DMS114 treated with DMSO at 0.1 percent for 48 hours (cell line): ENCODE measurements around the gene HNF1A.
A peak's percentile ranks its signal among the peaks of the same experiment; 100 is the strongest.
"Not testable (repeated sequence)": the region's sequence is repeated elsewhere in the genome, so short reads cannot be mapped to it uniquely, and the experiment has no call there.

ENCODE experiments used
- DNase-seq: peaks from one replicate; lab custom pipeline; 2025; ENCODE audit not compliant: unreplicated experiment; lab: John Stamatoyannopoulos, UW

HNF1A gene, protein sequence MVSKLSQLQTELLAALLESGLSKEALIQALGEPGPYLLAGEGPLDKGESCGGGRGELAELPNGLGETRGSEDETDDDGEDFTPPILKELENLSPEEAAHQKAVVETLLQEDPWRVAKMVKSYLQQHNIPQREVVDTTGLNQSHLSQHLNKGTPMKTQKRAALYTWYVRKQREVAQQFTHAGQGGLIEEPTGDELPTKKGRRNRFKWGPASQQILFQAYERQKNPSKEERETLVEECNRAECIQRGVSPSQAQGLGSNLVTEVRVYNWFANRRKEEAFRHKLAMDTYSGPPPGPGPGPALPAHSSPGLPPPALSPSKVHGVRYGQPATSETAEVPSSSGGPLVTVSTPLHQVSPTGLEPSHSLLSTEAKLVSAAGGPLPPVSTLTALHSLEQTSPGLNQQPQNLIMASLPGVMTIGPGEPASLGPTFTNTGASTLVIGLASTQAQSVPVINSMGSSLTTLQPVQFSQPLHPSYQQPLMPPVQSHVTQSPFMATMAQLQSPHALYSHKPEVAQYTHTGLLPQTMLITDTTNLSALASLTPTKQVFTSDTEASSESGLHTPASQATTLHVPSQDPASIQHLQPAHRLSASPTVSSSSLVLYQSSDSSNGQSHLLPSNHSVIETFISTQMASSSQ

GRCh38 chr12:120978296-120979219, at the start of gene HNF1A:
HNF1A (plus strand) TSS chr12:120978543; CDS start chr12:120978769, 226 bp downstream.
- no peak for DNase-seq

DNA sequence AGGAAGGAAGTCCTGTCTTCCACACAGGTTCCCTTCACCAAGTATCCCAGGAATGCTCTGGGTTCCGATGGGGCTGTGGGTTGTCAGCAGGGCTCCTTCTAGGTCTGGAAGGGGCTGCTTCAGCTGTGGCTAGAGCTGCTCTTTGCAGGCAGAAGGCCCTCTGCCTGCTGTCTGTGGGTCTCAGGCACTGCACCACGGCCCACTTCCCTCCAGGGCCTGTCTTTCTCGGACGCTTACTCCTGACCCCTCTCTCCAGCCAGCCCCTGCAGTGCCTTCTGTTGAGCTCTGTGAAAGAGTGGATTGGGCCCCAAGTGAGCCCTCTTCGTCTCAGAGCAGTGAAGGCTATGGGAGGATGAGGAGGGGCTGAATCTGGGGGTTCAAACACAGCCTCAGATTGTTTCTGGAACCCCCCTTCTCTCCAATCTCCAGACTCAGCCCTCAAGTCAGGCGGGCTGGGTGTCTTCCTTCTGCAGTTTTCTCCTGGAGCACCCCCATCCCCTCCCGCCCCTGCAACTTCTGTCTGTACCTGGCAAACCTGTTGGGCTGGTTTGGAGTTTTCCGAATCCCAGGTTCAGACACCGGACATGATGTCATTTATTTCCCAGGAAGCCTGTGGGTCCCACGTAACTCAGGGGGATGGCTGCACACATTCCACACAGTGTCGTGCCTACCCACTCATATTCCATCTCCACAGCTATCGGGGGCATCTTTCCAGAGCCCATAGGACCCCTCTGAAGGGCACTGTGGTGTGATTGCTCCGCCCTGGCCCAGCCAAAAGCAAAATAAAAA, 49.3 kb upstream of the HNF1A start:
- no peak for DNase-seq

GRCh38 chr12:120930032-120930431, 48.3 kb upstream of the HNF1A start:
- no peak for DNase-seq

GRCh38 chr12:120932058-120932457, 46.3 kb upstream of the HNF1A start:
- no peak for DNase-seq

DNA sequence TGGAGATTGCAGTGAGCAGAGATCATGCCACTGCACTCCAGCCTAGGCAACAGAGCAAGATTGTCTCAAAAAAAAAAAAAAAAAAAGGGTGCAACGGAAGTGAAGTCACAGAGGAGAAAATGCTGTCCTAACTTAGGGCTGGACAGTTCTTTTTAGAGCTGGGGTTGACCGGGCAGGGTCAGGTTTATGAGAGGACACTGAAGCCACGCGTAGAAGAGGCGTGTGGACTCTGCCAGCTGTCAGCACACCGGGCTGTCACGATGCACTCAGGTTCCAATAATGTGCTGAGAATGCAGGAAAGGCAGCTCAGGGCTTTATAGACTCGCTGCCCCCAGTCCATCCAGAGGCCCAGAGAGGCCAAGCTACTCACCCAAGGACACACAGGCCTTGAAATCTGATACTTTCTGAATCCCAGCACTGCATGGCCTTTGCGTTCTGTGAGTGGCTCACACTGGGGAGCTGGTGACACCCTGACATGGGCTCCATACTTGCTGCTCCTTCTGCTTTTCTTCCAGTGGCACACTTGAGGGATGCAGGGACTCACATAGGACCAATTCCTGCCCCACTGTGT, 45.3 kb upstream of the HNF1A start:
- DNase-seq: no peak

- DNase-seq: no peak
Observed at GRCh38 chr12:120933786-120934185, 44.6 kb upstream of the HNF1A start.

DNA sequence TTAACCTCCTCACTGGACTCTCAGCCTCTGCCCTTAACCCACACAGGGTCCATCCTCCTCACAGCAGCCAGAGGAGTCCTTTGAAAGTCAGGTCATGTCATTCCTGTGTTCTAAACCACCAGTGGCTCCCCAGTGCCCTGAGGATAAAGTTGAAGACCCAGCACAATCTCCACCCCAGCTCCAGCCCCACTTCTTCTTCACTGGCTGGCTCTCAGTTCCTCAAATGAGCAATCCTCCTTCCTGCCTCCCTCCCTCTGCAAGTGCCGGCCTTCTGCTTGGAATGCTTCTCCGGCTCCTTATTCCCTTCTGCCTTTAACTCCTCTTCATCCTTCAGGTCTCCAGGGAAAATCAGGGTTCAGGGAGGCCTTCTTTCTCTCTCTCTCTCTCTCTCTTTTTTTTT, 42.1 kb upstream of the HNF1A start:
- DNase-seq: no peak

GRCh38 chr12:120938496-120938895, 39.8 kb upstream of the HNF1A start:
- DNase-seq: no peak

GRCh38 chr12:120939523-120939922, 38.8 kb upstream of the HNF1A start:
- no peak for DNase-seq

GRCh38 chr12:120940006-120940405, 38.3 kb upstream of the HNF1A start:
- DNase-seq: no peak

DNA sequence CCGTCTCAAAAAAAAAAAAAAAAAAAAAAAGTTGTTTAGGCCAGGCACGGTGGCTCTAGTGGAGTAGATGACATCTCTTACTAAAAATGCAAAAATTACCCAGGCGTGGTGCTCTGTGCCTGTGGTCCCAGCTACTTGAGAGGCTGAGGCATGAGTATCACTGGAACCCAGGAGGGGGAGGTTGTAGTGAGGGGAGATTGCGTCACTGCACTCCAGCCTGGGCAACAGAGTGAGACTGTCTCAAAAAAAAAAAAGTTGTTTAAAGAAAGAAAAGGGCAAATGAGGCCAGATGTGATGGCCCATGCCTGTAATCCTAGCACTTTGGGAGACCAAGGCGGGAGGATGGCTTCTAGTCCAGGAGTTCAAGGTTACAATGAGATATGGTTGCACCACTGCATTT, 37.5 kb upstream of the HNF1A start:
- DNase-seq: no peak

GRCh38 chr12:120941412-120941811, 36.9 kb upstream of the HNF1A start:
- no peak for DNase-seq

GRCh38 chr12:120941846-120942405, 36.4 kb upstream of the HNF1A start:
- DNase-seq: no peak

DNA sequence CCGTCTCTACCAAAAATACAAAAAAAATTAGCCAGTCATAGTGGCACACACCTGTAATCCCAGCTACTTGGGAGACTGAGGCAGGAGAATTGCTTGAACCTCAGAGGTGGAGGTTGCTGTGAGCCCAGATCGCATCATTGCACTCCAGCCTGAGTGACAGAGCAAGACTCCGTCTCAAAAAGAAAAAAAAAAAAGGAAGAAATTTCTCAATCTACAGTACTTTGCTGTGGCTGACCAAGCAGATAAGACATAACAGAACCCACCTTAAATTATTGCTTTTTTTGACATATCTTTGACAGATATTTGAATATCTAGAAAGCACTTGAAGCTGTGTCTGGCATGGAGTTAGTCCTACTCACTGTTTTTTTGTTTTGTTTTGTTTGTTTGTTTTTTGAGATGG, 34.9 kb upstream of the HNF1A start:
- no peak for DNase-seq

DNA sequence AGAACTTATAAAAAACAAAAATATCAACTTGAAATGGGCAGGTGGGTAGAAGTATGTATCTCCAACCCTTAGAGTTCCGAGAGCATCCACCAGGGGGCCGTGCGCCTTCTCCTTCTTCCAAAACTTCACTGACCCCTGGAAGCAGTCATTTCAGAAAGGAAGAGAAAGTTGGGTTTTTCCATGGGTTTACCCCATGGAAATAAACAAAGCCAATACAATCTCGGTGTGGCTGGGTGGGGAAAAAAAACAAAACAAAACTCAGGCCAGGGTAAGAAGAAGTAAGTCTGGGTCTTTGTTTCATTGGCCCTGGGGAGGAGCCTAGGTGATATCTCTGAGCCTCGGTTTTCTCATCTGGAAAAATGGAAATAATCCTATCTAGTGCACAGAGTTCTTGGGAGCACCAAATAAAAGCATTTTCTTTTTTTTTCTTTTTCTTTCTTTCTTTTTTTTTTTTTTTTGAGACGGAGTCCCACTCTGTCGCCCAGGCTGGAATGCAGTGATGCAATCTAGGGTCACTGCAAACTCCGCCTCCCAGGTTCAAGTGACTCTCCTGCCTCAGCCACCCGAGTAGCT, 33.6 kb upstream of the HNF1A start:
- DNase-seq: peak; percentile 45

DNA sequence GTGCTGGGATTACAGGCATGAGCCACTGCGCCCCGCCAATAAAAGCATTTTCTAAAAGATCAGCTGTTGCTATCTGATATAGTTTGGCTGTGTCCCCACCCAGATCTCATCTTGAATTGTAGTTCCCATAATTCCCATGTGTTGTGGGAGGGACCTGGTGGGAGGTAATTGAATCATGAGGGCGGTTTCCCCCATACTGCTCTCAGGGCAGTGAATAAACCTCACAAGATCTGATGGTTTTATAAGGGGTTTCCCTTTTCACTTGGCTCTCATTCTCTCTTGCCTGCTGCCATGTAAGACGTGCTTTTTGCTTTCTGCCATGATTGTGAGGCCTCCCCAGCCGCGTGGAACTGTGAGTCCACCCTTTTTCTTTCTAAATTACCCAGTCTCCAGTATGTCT, 32.8 kb upstream of the HNF1A start:
- DNase-seq: not testable (repeated sequence)

GRCh38 chr12:120950260-120950799, 28.0 kb upstream of the HNF1A start:
- not testable (repeated sequence) for DNase-seq

- DNase-seq: no peak
Observed at GRCh38 chr12:120950807-120951206, 27.5 kb upstream of the HNF1A start.

GRCh38 chr12:120955232-120955631, 23.1 kb upstream of the HNF1A start:
- DNase-seq: no peak
